CD14-positive monocyte (primary cell): ENCODE measurements around the gene EXD3. TPM values are rescaled to one million over a fixed set of nuclear protein-coding genes. Genes with fewer than 3 reads are reported as not detected.

Source experiments
- DNase-seq, 3 donors: peaks; one replicate each; pipeline ENCODE4 v3.0.0-alpha.2; 2011 to 2022
- H2AFZ ChIP-seq: 2 replicates; pipeline ENCODE4 v1.6.0; 2012; ENCODE audit warnings: mild to moderate bottlenecking, low read depth, low read length, inconsistent platforms; ENCODE audit not compliant: insufficient read depth, poor library complexity, severe bottlenecking
- H3K27ac ChIP-seq, 2 donors: 1 replicate in 1 of 2; 2 replicates in 1 of 2; pipeline ENCODE4 v1.5.1; 2012 to 2013; ENCODE audit warnings: low read length in 2 of 2, control low read depth in 1 of 2, inconsistent platforms in 1 of 2, low read depth in 1 of 2, mild to moderate bottlenecking in 1 of 2
- H3K27me3 ChIP-seq, 2 donors: one replicate each; pipeline versions ENCODE4 v1.6.0 to v1.6.1; 2011 to 2013; ENCODE audit warnings: low read length in 2 of 2; ENCODE audit not compliant: control insufficient read depth in 2 of 2, insufficient read depth in 2 of 2
- H3K36me3 ChIP-seq, 2 donors: replicated peaks in 1 of 2; 1 replicate in 1 of 2; 2 replicates in 1 of 2; pipeline versions ENCODE4 v1.5.1 to v1.6.1; 2012 to 2013; ENCODE audit warnings: low read length in 2 of 2, control low read depth in 1 of 2, inconsistent platforms in 1 of 2, mild to moderate bottlenecking in 1 of 2; ENCODE audit not compliant: insufficient read depth in 2 of 2, control insufficient read depth in 1 of 2
- H3K4me1 ChIP-seq, 2 donors: 1 replicate in 1 of 2; 2 replicates in 1 of 2; pipeline versions ENCODE4 v1.5.1 to v1.6.1; 2012 to 2013; ENCODE audit warnings: low read length in 2 of 2, control low read depth in 1 of 2, inconsistent platforms in 1 of 2, mild to moderate bottlenecking in 1 of 2, moderate library complexity in 1 of 2; ENCODE audit not compliant: insufficient read depth in 2 of 2, control insufficient read depth in 1 of 2
- H3K4me2 ChIP-seq: replicated peaks from 2 replicates; pipeline ENCODE3; 2012; ENCODE audit warnings: low read length, moderate library complexity, mild to moderate bottlenecking; ENCODE audit not compliant: poor library complexity, severe bottlenecking; ENCODE audit errors: extremely low read depth
- H3K4me3 ChIP-seq, 3 experiments: fragments of 200-600 bp in 1 of 3; sonication (generic) in 1 of 3; replicated peaks in 1 of 3; 1 replicate in 2 of 3; 2 replicates in 1 of 3; pipeline ENCODE4 v1.5.1; 2011 to 2013; ENCODE audit warnings: low read length in 3 of 3, mild to moderate bottlenecking in 3 of 3, control low read depth in 2 of 3, low read depth in 2 of 3, inconsistent platforms in 1 of 3, moderate library complexity in 1 of 3
- H3K79me2 ChIP-seq: 2 replicates; pipeline ENCODE4 v1.6.0; 2012; ENCODE audit warnings: mild to moderate bottlenecking, control low read depth, inconsistent platforms, low read length, moderate library complexity; ENCODE audit not compliant: insufficient read depth
- H3K9ac ChIP-seq: 2 replicates; pipeline ENCODE4 v1.6.0; 2017; ENCODE audit warnings: low read length, mild to moderate bottlenecking; ENCODE audit not compliant: insufficient read depth, poor library complexity, severe bottlenecking
- H3K9me3 ChIP-seq, 2 donors: replicated peaks in 1 of 2; 1 replicate in 1 of 2; 2 replicates in 1 of 2; pipeline versions ENCODE4 v1.5.1 to v1.6.1; 2012 to 2013; ENCODE audit warnings: low read length in 2 of 2, control low read depth in 1 of 2; ENCODE audit not compliant: control insufficient read depth in 1 of 2, insufficient read depth in 1 of 2
- H4K20me1 ChIP-seq: 2 replicates; pipeline ENCODE4 v1.6.0; 2012; ENCODE audit warnings: mild to moderate bottlenecking, low read length, control low read depth, moderate library complexity; ENCODE audit not compliant: insufficient read depth
- H3K27ac Mint-ChIP-seq, 7 donors: one replicate each; pipeline ENCODE4 v1.8.0; 2020; ENCODE audit warnings: mild to moderate bottlenecking in 7 of 7, mixed read lengths in 7 of 7, moderate library complexity in 6 of 7, inconsistent platforms in 2 of 7
- H3K27me3 Mint-ChIP-seq, 3 donors: one replicate each; pipeline ENCODE4 v1.8.0; 2021 to 2022; ENCODE audit warnings: low read depth in 3 of 3, mild to moderate bottlenecking in 3 of 3, mixed read lengths in 3 of 3, moderate library complexity in 3 of 3, inconsistent platforms in 1 of 3
- H3K36me3 Mint-ChIP-seq, 2 donors: one replicate each; pipeline ENCODE4 v1.8.0; 2020; ENCODE audit warnings: mixed read lengths in 2 of 2, inconsistent platforms in 1 of 2, mild to moderate bottlenecking in 1 of 2
- H3K4me1 Mint-ChIP-seq: one replicate; pipeline ENCODE4 v1.8.0; 2020; ENCODE audit warnings: mild to moderate bottlenecking, mixed read lengths
- H3K4me3 Mint-ChIP-seq, 2 donors: one replicate each; pipeline ENCODE4 v1.8.0; 2020; ENCODE audit warnings: mild to moderate bottlenecking in 2 of 2, mixed read lengths in 2 of 2, moderate library complexity in 1 of 2
- H3K9me3 Mint-ChIP-seq, 7 donors: one replicate each; pipeline ENCODE4 v1.8.0; 2020 to 2022; ENCODE audit warnings: mixed read lengths in 7 of 7, mild to moderate bottlenecking in 6 of 7, moderate library complexity in 6 of 7, inconsistent platforms in 2 of 7
- CTCF ChIP-seq: fragments of 200-600 bp; IDR thresholded peaks from one replicate; pipeline ENCODE4 v1.8.0; 2022; ENCODE audit warnings: antibody characterized with exemption, mild to moderate bottlenecking
- WGBS: methylation state at CpG from one replicate; pipeline ENCODE4 v1.1.5; 2013; ENCODE audit warnings: missing lambda C conversion rate; ENCODE audit not compliant: insufficient coverage; 5-methylcytosine and 5-hydroxymethylcytosine counted together
- intact Hi-C, 2 donors: fragments of 100-400 bp; cut with micrococcal nuclease; formaldehyde crosslinking; loops; one replicate each; pipeline versions ENCODE4 v1.15.0 to v1.15.1; 2023
- polyA plus RNA-seq, 3 donors: library from polyadenylated mRNA; depleted of rRNA in 1 of 3; unstranded in 2 of 3; stranded (reverse) in 1 of 3; fragments of 300-500 nt in 2 of 3; fragments of >200 nt in 1 of 3; fragmentation: Illumina TruSeq in 2 of 3; gene quantifications; 1 replicate in 2 of 3; 2 replicates in 1 of 3; pipeline ENCODE4 v1.2.3, GENCODE V29; 2012 to 2021

EXD3 gene
- polyA plus RNA-seq, 3 donors, result 2.0 to 10.8 (median 3.0) TPM

GRCh38 chr9:137448602-137448962 is 25.6 kb upstream of the EXD3 start:
- Histone ChIP-seq H3K27ac (no peak overlapping the region), H3K27me3 (no peaks in the 10 kb centered on the region), H3K4me1 (peaks cover 70 to 83% of the 10 kb centered on the region in 2 donors), H3K36me3 (peaks cover 9 to 10% of the 10 kb centered on the region in 2 donors), H3K79me2 (no peaks in the 10 kb centered on the region), H3K9ac (no peak overlapping the region), H3K9me3 (no peaks in the 10 kb centered on the region), H3K4me3 (no peak overlapping the region), H2AFZ (no peak overlapping the region), H3K4me2 (no peak overlapping the region), H4K20me1 (no peaks in the 10 kb centered on the region)
- Mint-ChIP-seq H3K4me1 (peaks cover 51% of the 10 kb centered on the region), H3K27me3 (peaks cover under 1 to 4% (median 2%) of the 10 kb centered on the region in 3 donors), H3K27ac (no peak overlapping the region), H3K36me3 (peaks cover 6 to 16% of the 10 kb centered on the region in 2 donors), H3K4me3 (no peak overlapping the region), H3K9me3 (peaks cover 0 to 6% (median 0%) of the 10 kb centered on the region in 7 donors)
- intact Hi-C loops, result loop anchor here in 1 of 2 donors (10.0 kb wide), 1 partner anchor 154 kb away; no protein-coding TSS in a partner anchor
- DNase-seq, result no peak
- TF ChIP-seq CTCF, result no peak
- 98% methylated on average over 14 of the region's 16 CpGs for WGBS

- H3K4me3 Mint-ChIP-seq, result no peak overlapping the region
- peaks cover 6 to 16% of the 10 kb centered on the region in 2 donors for H3K36me3 Mint-ChIP-seq
- H3K27ac ChIP-seq, result no peak overlapping the region
- no peak for TF ChIP-seq CTCF
- no peaks in the 10 kb centered on the region for H4K20me1 ChIP-seq
- 98% methylated on average over 27 of the region's 27 CpGs for WGBS
- H3K4me1 Mint-ChIP-seq, result peaks cover 49% of the 10 kb centered on the region
- H3K4me1 ChIP-seq, result peaks cover 64 to 77% of the 10 kb centered on the region in 2 donors
- no peak overlapping the region for H2AFZ ChIP-seq
- peaks cover 2 to 8% (median 5%) of the 10 kb centered on the region in 3 donors for H3K27me3 Mint-ChIP-seq
- no peaks in the 10 kb centered on the region for H3K9me3 ChIP-seq
- H3K9me3 Mint-ChIP-seq, result peaks cover 0 to 6% (median 0%) of the 10 kb centered on the region in 7 donors
- no peak for DNase-seq
- intact Hi-C loops, result loop anchor here in 1 of 2 donors (10.0 kb wide), 1 partner anchor 153 kb away; no protein-coding TSS in a partner anchor
- H3K79me2 ChIP-seq, result no peaks in the 10 kb centered on the region
- no peak overlapping the region for H3K4me2 ChIP-seq
- H3K27me3 ChIP-seq, result peaks cover 0 to under 1% of the 10 kb centered on the region in 2 donors
- H3K9ac ChIP-seq, result no peak overlapping the region
- H3K4me3 ChIP-seq, result no peak overlapping the region
- peak overlapping the region in 2 of 7 donors; percentile 13 to 46 for H3K27ac Mint-ChIP-seq
- peaks cover 9 to 10% of the 10 kb centered on the region in 2 donors for H3K36me3 ChIP-seq
Observed at GRCh38 chr9:137447722-137448601, 25.0 kb upstream of the EXD3 start.
